Measurements from ENCODE around the gene SHANK1.

DNA sequence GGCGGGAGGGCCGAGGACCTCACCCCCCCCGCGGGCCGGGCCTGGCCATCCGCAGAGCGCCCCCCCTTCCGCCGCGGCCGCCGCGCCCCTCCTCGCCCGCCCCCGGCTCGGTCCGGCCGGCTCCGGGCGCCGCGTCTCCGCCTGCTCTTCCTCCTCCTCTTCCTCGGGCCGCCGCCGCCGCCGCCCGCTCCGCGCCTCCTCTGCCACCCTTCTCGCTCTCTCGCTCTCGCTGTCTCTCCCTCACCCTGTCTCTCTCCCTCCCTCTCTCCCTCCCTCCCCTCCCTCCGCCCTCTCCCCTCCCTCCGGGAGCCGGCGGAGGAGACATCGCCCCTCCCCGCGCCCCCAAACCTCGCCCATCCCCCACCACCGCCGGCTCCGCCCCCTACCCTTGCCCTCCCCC, at the start of gene SHANK1:
- TF ChIP-seq POLR2AphosphoS5 (IDR thresholded peaks at IDR 0.05; ENCODE audit: low read depth, low read length) (no peak), TAF1 (IDR thresholded peaks at IDR 0.05; ENCODE audit: borderline replicate concordance, insufficient read depth, low read length) (no peak)
- TF ChIP-seq, protein P1, sequence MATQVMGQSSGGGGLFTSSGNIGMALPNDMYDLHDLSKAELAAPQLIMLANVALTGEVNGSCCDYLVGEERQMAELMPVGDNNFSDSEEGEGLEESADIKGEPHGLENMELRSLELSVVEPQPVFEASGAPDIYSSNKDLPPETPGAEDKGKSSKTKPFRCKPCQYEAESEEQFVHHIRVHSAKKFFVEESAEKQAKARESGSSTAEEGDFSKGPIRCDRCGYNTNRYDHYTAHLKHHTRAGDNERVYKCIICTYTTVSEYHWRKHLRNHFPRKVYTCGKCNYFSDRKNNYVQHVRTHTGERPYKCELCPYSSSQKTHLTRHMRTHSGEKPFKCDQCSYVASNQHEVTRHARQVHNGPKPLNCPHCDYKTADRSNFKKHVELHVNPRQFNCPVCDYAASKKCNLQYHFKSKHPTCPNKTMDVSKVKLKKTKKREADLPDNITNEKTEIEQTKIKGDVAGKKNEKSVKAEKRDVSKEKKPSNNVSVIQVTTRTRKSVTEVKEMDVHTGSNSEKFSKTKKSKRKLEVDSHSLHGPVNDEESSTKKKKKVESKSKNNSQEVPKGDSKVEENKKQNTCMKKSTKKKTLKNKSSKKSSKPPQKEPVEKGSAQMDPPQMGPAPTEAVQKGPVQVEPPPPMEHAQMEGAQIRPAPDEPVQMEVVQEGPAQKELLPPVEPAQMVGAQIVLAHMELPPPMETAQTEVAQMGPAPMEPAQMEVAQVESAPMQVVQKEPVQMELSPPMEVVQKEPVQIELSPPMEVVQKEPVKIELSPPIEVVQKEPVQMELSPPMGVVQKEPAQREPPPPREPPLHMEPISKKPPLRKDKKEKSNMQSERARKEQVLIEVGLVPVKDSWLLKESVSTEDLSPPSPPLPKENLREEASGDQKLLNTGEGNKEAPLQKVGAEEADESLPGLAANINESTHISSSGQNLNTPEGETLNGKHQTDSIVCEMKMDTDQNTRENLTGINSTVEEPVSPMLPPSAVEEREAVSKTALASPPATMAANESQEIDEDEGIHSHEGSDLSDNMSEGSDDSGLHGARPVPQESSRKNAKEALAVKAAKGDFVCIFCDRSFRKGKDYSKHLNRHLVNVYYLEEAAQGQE (IDR thresholded peaks at IDR 0.05; ENCODE audit: insufficient read depth in 1 of 2, low read depth in 2 of 2, low read length in 2 of 2): no peak

Measured in PFSK-1 (cell line).